ENCODE results near the gene VCL.

GRCh38 chr10:74039561-74040145 is 41.7 kb downstream of the VCL start:
- TF ChIP-seq SPI1 (IDR thresholded peaks at IDR 0.05; ENCODE audit: borderline replicate concordance, low read depth) (peak; percentile 35; the same call in 1 of the 2 replicates), CTCF (IDR thresholded peaks at IDR 0.05; ENCODE audit: insufficient read depth, low read length) (no peak), POLR2AphosphoS5 (IDR thresholded peaks at IDR 0.05; ENCODE audit: low read depth) (no peak)

Data from HL-60 (cell line).